Epithelial cell of esophagus (primary cell): Measurements from ENCODE around the gene CAPRIN1.

Experiments used
- DNase-seq: peaks from one replicate; pipeline ENCODE4 v3.0.0; 2010; ENCODE audit warnings: low read depth
- H3K4me3 ChIP-seq: 2 replicates; pipeline ENCODE4 v1.5.1; 2011; ENCODE audit warnings: mild to moderate bottlenecking, low read length, control low read depth
- TF ChIP-seq, protein P1 (sequence below): IDR thresholded peaks from 2 replicates; pipeline ENCODE4 v1.5.1; 2011; ENCODE audit warnings: low read depth, mild to moderate bottlenecking, low read length, control low read depth, inconsistent platforms; ENCODE audit not compliant: insufficient read depth; ENCODE audit errors: missing control alignments

Gene CAPRIN1, protein sequence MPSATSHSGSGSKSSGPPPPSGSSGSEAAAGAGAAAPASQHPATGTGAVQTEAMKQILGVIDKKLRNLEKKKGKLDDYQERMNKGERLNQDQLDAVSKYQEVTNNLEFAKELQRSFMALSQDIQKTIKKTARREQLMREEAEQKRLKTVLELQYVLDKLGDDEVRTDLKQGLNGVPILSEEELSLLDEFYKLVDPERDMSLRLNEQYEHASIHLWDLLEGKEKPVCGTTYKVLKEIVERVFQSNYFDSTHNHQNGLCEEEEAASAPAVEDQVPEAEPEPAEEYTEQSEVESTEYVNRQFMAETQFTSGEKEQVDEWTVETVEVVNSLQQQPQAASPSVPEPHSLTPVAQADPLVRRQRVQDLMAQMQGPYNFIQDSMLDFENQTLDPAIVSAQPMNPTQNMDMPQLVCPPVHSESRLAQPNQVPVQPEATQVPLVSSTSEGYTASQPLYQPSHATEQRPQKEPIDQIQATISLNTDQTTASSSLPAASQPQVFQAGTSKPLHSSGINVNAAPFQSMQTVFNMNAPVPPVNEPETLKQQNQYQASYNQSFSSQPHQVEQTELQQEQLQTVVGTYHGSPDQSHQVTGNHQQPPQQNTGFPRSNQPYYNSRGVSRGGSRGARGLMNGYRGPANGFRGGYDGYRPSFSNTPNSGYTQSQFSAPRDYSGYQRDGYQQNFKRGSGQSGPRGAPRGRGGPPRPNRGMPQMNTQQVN

DNA sequence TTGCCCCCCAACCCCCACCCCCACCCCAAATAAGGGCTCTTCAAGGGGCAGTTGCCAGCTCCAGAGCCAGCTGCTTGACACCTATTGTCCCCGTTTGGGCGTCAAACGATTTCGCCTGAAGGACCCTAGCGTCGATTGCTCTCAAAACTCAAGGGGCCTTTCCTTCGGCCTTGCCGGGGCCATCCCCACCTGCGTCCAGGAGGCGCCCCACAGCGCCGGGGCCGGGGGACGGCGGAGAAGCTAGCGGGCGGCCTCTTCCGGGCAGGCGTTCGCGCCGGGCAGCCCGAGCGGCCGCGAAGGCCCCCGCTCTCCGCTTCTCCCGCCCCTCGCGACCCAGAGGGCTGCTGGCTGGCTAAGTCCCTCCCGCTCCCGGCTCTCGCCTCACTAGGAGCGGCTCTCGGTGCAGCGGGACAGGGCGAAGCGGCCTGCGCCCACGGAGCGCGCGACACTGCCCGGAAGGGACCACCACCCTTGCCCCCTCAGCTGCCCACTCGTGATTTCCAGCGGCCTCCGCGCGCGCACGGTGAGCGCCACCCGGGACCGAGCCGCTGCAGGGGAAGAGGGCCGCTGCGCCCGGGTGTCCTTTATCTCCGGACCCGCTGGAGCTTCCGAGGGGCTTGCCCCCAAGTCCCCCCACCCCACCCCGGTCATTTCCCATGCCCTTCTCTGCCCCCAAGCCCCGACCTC lies at the start of gene CAPRIN1:
CAPRIN1 (plus strand) TSS at position 383 of the 687 bp plus-strand sequence. CDS start 690 bp downstream, outside the sequence.
- TF ChIP-seq, protein P1, sequence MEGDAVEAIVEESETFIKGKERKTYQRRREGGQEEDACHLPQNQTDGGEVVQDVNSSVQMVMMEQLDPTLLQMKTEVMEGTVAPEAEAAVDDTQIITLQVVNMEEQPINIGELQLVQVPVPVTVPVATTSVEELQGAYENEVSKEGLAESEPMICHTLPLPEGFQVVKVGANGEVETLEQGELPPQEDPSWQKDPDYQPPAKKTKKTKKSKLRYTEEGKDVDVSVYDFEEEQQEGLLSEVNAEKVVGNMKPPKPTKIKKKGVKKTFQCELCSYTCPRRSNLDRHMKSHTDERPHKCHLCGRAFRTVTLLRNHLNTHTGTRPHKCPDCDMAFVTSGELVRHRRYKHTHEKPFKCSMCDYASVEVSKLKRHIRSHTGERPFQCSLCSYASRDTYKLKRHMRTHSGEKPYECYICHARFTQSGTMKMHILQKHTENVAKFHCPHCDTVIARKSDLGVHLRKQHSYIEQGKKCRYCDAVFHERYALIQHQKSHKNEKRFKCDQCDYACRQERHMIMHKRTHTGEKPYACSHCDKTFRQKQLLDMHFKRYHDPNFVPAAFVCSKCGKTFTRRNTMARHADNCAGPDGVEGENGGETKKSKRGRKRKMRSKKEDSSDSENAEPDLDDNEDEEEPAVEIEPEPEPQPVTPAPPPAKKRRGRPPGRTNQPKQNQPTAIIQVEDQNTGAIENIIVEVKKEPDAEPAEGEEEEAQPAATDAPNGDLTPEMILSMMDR, result no peak
- peak within 1 kb of the TSS; percentile 84 for H3K4me3 ChIP-seq
- DNase-seq, result peak; percentile 90

DNA sequence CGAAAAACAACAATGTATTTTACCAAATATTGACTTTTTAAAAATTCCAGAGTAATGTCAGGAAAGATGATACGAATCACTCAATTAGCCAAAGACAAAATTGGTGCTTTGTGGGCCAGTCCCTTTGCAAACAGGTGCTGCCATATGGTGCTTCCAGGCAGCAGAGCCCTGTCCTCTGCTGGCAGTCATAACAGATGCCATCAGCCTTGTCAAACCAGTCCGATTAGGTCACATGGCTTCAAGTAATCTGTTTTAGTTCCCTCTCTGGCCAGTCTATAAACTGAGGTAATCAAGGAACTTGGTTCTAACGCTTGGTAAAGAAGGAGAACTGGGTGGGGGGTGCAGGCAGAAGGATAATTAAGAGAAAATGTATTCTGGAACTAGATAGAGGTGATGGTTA lies 49.1 kb upstream of the CAPRIN1 start:
- peak; percentile 61 for DNase-seq
- TF ChIP-seq, protein P1, result no peak
- H3K4me3 ChIP-seq, result no peak overlapping the region

DNA sequence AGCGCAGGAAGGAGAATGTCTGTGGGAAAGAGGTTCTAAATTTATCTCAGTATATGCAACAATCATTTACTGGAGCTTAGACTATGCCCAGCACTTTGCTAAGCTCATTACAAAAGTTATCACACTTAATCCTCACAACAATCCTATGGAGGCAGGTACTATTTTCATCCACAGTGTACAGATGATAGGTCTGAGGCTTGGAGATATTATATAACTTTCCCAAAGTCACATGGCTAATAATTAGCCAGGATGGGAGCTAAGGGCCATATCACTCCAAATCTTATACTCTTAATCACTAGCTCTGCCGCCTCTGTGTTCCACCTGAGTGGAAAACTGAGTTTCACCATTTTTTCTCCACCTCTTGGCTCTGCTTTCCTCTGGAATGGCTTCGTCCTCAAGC lies 47.3 kb upstream of the CAPRIN1 start:
- TF ChIP-seq, protein P1, result no peak
- DNase-seq, result no peak
- H3K4me3 ChIP-seq, result no peak overlapping the region

DNA sequence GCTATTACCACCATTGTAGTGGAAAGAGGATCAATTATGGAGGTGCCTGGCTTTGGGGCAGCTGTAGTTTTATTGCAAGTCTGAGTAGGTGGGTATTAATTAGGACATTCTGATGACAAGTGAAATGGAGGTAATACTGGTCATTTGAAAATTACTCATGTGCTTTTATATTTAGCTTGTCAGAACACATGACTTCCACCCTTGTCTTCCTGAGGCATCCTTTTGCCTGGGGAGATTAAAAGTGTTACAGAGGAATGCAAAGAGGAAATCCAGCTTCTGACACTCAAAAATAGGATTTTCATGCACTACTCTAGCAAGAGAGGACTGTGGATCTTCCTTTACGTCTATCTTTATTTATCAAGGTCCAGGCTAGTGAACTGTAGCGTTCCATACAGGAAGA lies 44.7 kb upstream of the CAPRIN1 start:
- no peak for DNase-seq
- TF ChIP-seq, protein P1, result no peak
- no peak overlapping the region for H3K4me3 ChIP-seq

DNA sequence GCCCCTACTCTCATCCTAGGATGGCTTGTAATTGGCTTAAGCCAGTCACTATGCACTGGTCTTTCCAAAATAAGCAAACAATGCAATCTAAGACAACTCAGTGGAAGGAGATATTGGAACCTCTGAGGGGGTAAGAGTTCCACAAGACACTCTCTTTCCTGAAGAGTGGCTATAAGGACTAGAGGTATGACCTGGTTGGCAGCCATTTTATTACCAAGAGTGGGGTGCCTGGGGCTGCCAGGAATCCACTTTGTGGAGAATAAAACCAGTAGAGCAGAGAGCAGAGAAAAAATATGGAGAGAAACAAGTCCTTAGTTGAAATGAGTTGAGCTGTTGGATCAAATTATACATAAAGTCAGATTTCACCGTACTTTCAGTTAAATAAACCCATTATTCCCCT lies 38.8 kb upstream of the CAPRIN1 start:
- no peak overlapping the region for H3K4me3 ChIP-seq
- no peak for DNase-seq
- TF ChIP-seq, protein P1, result no peak

DNA sequence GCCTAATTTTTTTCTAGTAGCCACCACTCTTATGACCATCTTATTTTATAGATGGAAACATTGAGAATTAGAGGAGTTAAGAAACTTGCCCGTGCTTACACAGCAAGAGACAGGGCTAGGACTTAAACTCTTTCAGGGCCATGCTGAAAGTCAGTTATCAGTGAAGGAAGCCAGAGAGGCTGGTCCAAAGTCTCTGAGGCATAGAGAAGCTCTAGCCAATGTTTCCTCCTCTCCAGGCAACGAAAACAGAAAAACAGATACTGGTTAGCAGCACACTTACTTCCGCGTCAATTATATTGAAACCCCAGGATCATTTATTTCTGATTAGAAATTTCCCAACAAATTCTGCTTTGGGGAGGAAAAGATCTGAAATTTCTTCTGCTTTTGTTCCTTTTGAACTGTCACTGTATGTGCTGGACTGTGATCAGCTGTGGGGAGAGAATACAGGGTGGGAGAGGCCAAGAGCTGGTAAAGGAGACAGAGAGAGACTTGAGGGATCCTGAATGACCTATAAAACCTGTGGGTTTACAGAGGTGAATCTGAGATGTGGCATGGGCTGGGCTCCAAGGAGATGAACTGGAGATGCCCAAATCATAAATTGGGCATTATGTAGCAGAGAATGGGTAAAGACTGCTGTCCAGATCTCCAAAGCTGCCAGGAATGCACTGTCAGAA lies 37.5 kb upstream of the CAPRIN1 start:
- no peak overlapping the region for H3K4me3 ChIP-seq
- TF ChIP-seq, protein P1, result no peak
- DNase-seq, result no peak
